Upper lobe of left lung (tissue), 4 donors: ENCODE measurements around the gene CNN2.
A peak's percentile ranks its signal among the peaks of the same experiment; 100 is the strongest.

Source experiments
- CTCF ChIP-seq, 6 experiments: fragments of 450-650 bp in 4 of 6; fragments of 200-600 bp in 2 of 6; sonication (generic) in 2 of 6; IDR thresholded peaks; one replicate each; pipeline ENCODE4 v1.5.1; 2016 to 2019; ENCODE audit warnings: antibody characterized with exemption in 6 of 6
- EP300 ChIP-seq, 4 donors: sonication (generic); formaldehyde crosslinking; IDR thresholded peaks; one replicate each; pipeline ENCODE4 v1.5.1; 2017; ENCODE audit warnings: antibody characterized with exemption in 4 of 4, control low read depth in 2 of 4
- POLR2A ChIP-seq, 4 donors: fragments of 450-650 bp; IDR thresholded peaks; one replicate each; pipeline ENCODE4 v1.5.1; 2016 to 2017; ENCODE audit warnings: antibody characterized with exemption in 4 of 4, mild to moderate bottlenecking in 2 of 4
- POLR2AphosphoS5 ChIP-seq, 2 donors: sonication (generic); formaldehyde crosslinking; IDR thresholded peaks; one replicate each; pipeline ENCODE4 v1.5.1; 2017; ENCODE audit warnings: antibody characterized with exemption in 2 of 2

GRCh38 chr19:982567-983170 is 43.7 kb upstream of the CNN2 start:
- TF ChIP-seq CTCF (IDR thresholded peaks at IDR 0.05) (peak; percentile 97 to 100 (median 99)), EP300 (IDR thresholded peaks at IDR 0.05) (no peak), POLR2A (IDR thresholded peaks at IDR 0.05) (no peak), POLR2AphosphoS5 (IDR thresholded peaks at IDR 0.05) (no peak)
